GM21529 (cell line): ENCODE measurements around the gene NCEH1.
A peak's percentile ranks its signal among the peaks of the same experiment; 100 is the strongest.

Experiments
- ATAC-seq: cut with Tn5 transposase; IDR thresholded peaks from one replicate; pipeline ENCODE4 v1.9.1; 2021; ENCODE audit not compliant: unreplicated experiment

NCEH1 gene

GRCh38 chr3:172591125-172591605, 119.7 kb downstream of the NCEH1 start:
- ATAC-seq: no peak

GRCh38 chr3:172586436-172586835, 124.4 kb downstream of the NCEH1 start:
- peak; percentile 48 for ATAC-seq

- ATAC-seq: no peak
These were observed 124.9 kb downstream of the NCEH1 start for GRCh38 chr3:172585954-172586353.

GRCh38 chr3:172582712-172583111, 128.2 kb downstream of the NCEH1 start:
- ATAC-seq: no peak

GRCh38 chr3:172581757-172582166, 129.1 kb downstream of the NCEH1 start:
- no peak for ATAC-seq

- peak; percentile 83 for ATAC-seq
These were observed 130.0 kb downstream of the NCEH1 start for GRCh38 chr3:172580680-172581401.
